ENCODE results near the gene FRMD1. TPM values are rescaled to one million over a fixed set of nuclear protein-coding genes. Genes with fewer than 3 reads are reported as not detected.

Gene FRMD1
- total and polyA plus RNA-seq, 9 donors = 0.13 to 0.89 (median 0.33) TPM

DNA sequence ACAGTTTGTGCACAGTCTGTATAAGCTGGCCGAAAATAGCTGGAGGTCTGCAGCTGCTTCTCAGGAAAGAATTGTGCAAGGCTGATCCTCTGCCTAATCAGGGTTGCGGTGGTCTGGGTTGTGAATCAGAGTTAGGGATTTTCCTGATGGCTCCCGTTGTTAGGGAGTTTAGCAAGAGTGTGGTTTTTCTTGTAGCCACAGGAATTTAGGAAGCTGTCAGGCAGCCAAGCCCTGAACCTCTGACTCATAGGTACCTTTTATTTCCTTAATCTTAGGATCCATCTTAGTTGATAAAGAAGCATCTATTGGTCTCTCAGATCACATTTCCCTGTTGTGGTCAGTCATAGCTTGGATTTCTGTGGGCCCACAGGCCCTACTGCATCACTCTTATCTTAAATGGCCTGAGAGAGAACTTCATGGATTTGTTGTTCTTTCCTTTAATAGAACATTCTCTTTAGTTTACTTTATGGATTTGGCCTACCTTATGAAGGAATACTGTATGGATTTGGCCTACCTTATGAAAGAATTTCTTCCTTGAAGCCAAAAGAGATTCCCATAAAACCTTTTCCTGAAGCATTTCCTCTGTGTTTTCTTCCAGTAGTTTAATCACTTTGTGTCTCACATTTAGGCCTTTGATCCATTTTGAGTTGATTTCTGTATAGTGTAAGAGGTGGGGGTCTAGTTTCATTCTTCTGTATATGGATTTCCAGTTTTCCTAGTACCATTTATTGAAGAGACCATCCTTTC, 71.2 kb downstream of the FRMD1 start:
- Histone ChIP-seq H3K27me3 (ENCODE audit: control insufficient read depth, insufficient read depth, low read length) (no peaks in the 10 kb centered on the region), H3K36me3 (ENCODE audit: control insufficient read depth, insufficient read depth, low read length) (no peaks in the 10 kb centered on the region), H3K9me3 (replicated peaks; ENCODE audit: control insufficient read depth, low read depth, low read length) (peaks cover 18% of the 10 kb centered on the region), H3K4me3 (ENCODE audit: low read length) (no peak overlapping the region), H3K4me1 (ENCODE audit: control insufficient read depth, insufficient read depth, low read length) (peaks cover 2% of the 10 kb centered on the region), H3K27ac (ENCODE audit: low read length) (no peak overlapping the region)
- DNase-seq = no peak
- 54% methylated on average over 3 of the region's 3 CpGs for WGBS (ENCODE audit: insufficient coverage)

DNA sequence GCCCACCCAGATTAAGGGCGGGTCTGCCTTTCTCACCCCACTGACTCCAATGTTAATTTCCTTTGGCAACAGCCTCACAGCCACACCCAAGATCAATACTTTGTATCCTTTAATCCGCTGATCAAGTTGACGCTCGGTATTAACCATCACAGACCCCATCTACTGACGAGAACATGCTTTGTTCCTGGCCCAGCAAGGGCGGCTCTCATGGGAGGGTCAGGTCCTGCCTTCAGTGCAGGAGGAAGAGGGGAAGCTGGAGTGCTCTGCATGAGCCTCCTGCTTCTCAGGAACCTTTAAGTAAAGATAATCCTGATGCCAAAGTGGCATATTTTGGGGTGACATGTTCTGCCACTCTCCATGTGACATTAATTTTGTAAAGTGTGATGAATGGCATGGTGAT, 73.2 kb downstream of the FRMD1 start:
- no peak overlapping the region for H3K27ac ChIP-seq (ENCODE audit: low read length)
- H3K4me1 ChIP-seq (ENCODE audit: control insufficient read depth, insufficient read depth, low read length) = peaks cover 2% of the 10 kb centered on the region
- no peak overlapping the region for H3K4me3 ChIP-seq (ENCODE audit: low read length)
- no peaks in the 10 kb centered on the region for H3K36me3 ChIP-seq (ENCODE audit: control insufficient read depth, insufficient read depth, low read length)
- DNase-seq = no peak
- H3K9me3 ChIP-seq (replicated peaks; ENCODE audit: control insufficient read depth, low read depth, low read length) = peaks cover 3% of the 10 kb centered on the region
- H3K27me3 ChIP-seq (ENCODE audit: control insufficient read depth, insufficient read depth, low read length) = no peaks in the 10 kb centered on the region
- 94% methylated on average over 1 of the region's 6 CpGs for WGBS (ENCODE audit: insufficient coverage)

DNA sequence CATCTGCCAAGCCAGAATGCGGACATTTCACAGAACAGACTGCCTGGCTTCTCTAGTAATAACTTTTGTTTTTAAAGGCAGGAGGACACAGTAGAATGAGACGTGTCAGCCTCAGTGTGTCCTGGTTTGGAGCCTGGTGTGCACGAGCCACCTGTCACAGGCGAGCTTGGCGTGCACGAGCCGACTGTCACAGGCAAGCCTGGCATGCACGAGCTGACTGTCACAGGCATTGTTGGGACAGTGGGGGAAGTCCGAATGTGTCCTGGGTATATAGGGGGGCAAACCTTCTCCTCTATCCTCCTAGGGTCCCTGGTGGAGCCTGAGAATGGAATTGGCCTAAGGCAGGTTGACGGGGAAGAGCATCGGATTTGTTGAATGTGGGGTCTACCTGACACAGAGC, 74.1 kb downstream of the FRMD1 start:
- no peak for DNase-seq
- Histone ChIP-seq H3K27me3 (ENCODE audit: control insufficient read depth, insufficient read depth, low read length) (no peaks in the 10 kb centered on the region), H3K4me3 (ENCODE audit: low read length) (no peak overlapping the region), H3K9me3 (replicated peaks; ENCODE audit: control insufficient read depth, low read depth, low read length) (peaks cover 2% of the 10 kb centered on the region), H3K36me3 (ENCODE audit: control insufficient read depth, insufficient read depth, low read length) (no peaks in the 10 kb centered on the region), H3K27ac (ENCODE audit: low read length) (no peak overlapping the region), H3K4me1 (ENCODE audit: control insufficient read depth, insufficient read depth, low read length) (peaks cover 2% of the 10 kb centered on the region)
- WGBS (ENCODE audit: insufficient coverage) = 92% methylated on average over 9 of the region's 11 CpGs

DNA sequence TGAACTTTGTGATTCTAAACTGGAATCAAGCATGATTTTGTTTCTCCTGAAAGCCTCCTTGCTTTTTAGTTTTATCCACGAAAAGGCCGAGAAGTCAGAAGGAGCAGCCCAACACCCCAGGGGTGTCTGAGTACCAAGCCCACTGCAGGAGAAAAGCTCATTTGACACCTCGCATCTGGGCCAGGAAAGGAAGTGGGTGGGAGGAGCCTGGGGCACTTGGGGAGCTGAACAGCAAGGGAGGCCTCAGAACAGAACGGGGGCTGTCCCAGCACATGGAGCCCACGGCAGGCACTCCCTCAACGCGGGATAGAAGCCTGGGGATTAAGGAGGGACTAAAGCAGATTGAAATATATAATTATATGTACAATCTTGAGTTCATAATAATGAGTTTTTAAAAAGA, 75.0 kb downstream of the FRMD1 start:
- peaks cover 2% of the 10 kb centered on the region for H3K4me1 ChIP-seq (ENCODE audit: control insufficient read depth, insufficient read depth, low read length)
- H3K27me3 ChIP-seq (ENCODE audit: control insufficient read depth, insufficient read depth, low read length) = no peaks in the 10 kb centered on the region
- H3K27ac ChIP-seq (ENCODE audit: low read length) = peak overlapping the region; percentile 51
- H3K9me3 ChIP-seq (replicated peaks; ENCODE audit: control insufficient read depth, low read depth, low read length) = no peaks in the 10 kb centered on the region
- 64% methylated on average over 3 of the region's 7 CpGs for WGBS (ENCODE audit: insufficient coverage)
- DNase-seq = no peak
- no peaks in the 10 kb centered on the region for H3K36me3 ChIP-seq (ENCODE audit: control insufficient read depth, insufficient read depth, low read length)
- no peak overlapping the region for H3K4me3 ChIP-seq (ENCODE audit: low read length)

Other genes starting within 250 kb of the FRMD1 start
- 1.8 TPM for gene KIF25, start 81.5 kb downstream of the FRMD1 start, total RNA-seq
- gene KIF25, start 81.5 kb downstream of the FRMD1 start, polyA plus RNA-seq (ENCODE audit: insufficient read depth in 1 of 8, insufficient read length in 8 of 8, low replicate concordance in 1 of 8) = 1 to 10 TPM in 1 of 8 donors, under 1 TPM in 7; 0.24 to 1.8 (median 0.68) TPM
- 2.0 TPM for gene DACT2, start 240.6 kb upstream of the FRMD1 start, total RNA-seq
- 1 to 10 TPM in 7 of 8 donors, under 1 TPM in 1; 0.79 to 3.7 (median 1.5) TPM for gene DACT2, start 240.6 kb upstream of the FRMD1 start, polyA plus RNA-seq (ENCODE audit: insufficient read depth in 1 of 8, insufficient read length in 8 of 8, low replicate concordance in 1 of 8)